GM21423 (cell line): ENCODE data around the gene HSPA12A.
"Not testable (repeated sequence)": the region's sequence is repeated elsewhere in the genome, so short reads cannot be mapped to it uniquely, and the experiment has no call there.

Source experiments
- ATAC-seq: cut with Tn5 transposase; IDR thresholded peaks from one replicate; pipeline ENCODE4 v1.9.1; 2021; ENCODE audit warnings: mild to moderate bottlenecking, moderate library complexity; ENCODE audit not compliant: unreplicated experiment

The HSPA12A gene

GRCh38 chr10:116719804-116720203 is 22.6 kb downstream of the HSPA12A start:
- ATAC-seq = no peak

- no peak for ATAC-seq
Observed at GRCh38 chr10:116718058-116718457, 24.3 kb downstream of the HSPA12A start.

- no peak for ATAC-seq
Observed at GRCh38 chr10:116716381-116716780, 26.0 kb downstream of the HSPA12A start.

GRCh38 chr10:116715839-116716377 is 26.5 kb downstream of the HSPA12A start:
- ATAC-seq = no peak

- ATAC-seq = no peak
Observed at GRCh38 chr10:116715341-116715740, 27.0 kb downstream of the HSPA12A start.

GRCh38 chr10:116713846-116714245 is 28.5 kb downstream of the HSPA12A start:
- ATAC-seq = no peak

- no peak for ATAC-seq
Observed at GRCh38 chr10:116712989-116713543, 29.3 kb downstream of the HSPA12A start.

- ATAC-seq = no peak
Observed at GRCh38 chr10:116712519-116712918, 29.8 kb downstream of the HSPA12A start.

- not testable (repeated sequence) for ATAC-seq
Observed at GRCh38 chr10:116711803-116712202, 30.6 kb downstream of the HSPA12A start.

- no peak for ATAC-seq
Observed at GRCh38 chr10:116710076-116710475, 32.3 kb downstream of the HSPA12A start.

- ATAC-seq = no peak
Observed at GRCh38 chr10:116708877-116709276, 33.5 kb downstream of the HSPA12A start.

- no peak for ATAC-seq
Observed at GRCh38 chr10:116708391-116708821, 34.0 kb downstream of the HSPA12A start.

GRCh38 chr10:116707981-116708380 is 34.4 kb downstream of the HSPA12A start:
- no peak for ATAC-seq

- no peak for ATAC-seq
Observed at GRCh38 chr10:116706281-116706680, 36.1 kb downstream of the HSPA12A start.

GRCh38 chr10:116705498-116705897 is 36.9 kb downstream of the HSPA12A start:
- ATAC-seq = no peak

- no peak for ATAC-seq
Observed at GRCh38 chr10:116704926-116705325, 37.4 kb downstream of the HSPA12A start.

GRCh38 chr10:116702165-116702564 is 40.2 kb downstream of the HSPA12A start:
- ATAC-seq = no peak

GRCh38 chr10:116699471-116700150 is 42.8 kb downstream of the HSPA12A start:
- ATAC-seq = no peak

GRCh38 chr10:116699049-116699448 is 43.3 kb downstream of the HSPA12A start:
- ATAC-seq = no peak

GRCh38 chr10:116698364-116698763 is 44.0 kb downstream of the HSPA12A start:
- ATAC-seq = no peak

- ATAC-seq = no peak
Observed at GRCh38 chr10:116697816-116698215, 44.5 kb downstream of the HSPA12A start.

GRCh38 chr10:116696919-116697318 is 45.4 kb downstream of the HSPA12A start:
- ATAC-seq = no peak

- no peak for ATAC-seq
Observed at GRCh38 chr10:116694927-116695268, 47.5 kb downstream of the HSPA12A start.
